GM19351 (cell line): ENCODE measurements around the gene MCF2L.

ENCODE experiments used
- ATAC-seq: cut with Tn5 transposase; IDR thresholded peaks from one replicate; pipeline ENCODE4 v1.9.1; 2021; ENCODE audit warnings: mild to moderate bottlenecking, moderate library complexity; ENCODE audit not compliant: unreplicated experiment

The MCF2L gene

DNA sequence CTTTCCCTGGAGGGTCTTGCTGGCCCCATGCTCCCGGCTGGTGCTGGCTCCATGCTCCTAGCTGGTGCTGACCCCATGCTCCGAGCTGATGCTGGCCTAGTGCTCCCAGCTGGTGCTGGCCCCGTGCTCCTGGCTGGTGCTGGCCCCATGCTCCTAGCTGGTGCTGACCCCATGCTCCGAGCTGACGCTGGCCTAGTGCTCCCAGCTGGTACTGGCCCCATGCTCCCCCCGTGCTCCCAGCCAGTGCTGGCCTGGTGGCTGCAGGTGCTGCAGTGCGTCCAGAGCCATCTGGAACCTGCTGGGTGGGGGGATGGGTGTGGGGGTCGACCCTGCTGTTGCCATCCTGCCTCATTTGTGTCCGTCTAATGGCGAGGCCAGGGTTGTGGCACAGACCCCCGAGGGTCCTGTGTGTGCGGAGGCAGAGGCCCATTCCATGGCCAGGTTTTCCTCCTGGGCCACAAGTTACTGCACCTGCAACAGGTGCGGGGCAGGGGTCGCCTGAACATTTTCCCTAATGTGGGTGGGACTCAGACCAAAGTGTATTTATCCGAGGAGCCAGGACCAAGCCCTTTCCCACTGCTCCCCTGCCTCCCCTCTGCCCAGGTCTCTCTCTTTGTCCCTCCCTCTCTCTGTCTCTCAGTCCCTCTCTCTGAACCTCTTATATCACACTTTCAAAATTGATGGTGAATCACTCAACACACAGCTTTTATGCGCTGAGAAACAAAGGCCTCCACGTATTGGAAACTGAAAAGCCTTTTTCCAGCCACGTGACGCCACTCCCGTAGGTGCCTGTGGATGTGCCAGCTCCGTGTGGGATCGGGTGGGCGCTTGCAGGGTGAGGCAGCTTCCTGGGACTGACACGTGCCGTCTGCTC is 45.1 kb downstream of the MCF2L start:
- no peak for ATAC-seq

DNA sequence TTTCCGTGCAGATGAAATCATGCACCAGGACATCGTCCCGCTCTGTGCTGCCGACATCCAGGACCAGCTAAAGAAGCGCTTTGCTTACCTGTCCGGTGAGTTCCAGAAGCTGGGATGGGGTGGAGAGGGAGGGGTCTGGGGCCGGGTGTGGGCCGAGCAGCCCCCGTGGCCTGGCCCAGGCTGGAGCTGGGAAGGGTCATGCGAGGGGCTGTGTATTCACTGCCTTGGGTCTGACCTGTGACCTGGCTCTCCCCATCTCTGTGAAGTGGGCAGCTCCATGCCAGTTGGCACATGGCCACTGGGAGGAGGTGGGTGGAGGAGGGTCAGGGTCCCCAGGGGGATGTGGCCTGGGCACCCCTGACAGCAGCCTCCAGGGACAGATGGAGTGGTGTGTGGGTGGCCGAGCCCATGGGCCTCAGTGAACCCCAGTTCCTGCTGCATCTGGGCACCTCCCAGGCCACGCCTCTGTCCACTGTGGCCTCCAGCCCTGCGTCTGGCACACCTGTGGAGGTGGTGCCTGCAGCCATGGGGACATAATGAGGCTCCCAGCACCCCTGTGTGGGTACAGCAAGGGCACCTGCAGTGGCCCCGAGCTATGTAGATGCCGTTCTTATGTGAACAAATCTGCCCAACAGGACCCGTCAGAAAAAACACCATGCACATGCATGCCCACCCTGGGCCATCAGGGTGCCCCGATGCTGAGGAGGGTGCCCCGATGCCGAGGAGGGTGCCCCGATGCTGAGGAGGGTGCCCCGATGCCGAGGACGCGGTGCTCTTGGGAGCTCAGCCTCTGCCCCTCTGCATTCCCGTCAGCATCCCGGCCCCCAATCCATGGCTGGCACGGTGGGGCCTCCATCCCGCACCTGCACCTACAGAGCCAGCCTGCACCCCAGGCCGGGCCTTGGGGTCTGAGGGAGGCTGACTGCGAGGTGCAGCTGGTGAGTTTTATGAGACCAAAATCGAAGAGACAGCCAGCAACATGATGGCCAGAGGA is 46.0 kb downstream of the MCF2L start:
- ATAC-seq, result no peak

DNA sequence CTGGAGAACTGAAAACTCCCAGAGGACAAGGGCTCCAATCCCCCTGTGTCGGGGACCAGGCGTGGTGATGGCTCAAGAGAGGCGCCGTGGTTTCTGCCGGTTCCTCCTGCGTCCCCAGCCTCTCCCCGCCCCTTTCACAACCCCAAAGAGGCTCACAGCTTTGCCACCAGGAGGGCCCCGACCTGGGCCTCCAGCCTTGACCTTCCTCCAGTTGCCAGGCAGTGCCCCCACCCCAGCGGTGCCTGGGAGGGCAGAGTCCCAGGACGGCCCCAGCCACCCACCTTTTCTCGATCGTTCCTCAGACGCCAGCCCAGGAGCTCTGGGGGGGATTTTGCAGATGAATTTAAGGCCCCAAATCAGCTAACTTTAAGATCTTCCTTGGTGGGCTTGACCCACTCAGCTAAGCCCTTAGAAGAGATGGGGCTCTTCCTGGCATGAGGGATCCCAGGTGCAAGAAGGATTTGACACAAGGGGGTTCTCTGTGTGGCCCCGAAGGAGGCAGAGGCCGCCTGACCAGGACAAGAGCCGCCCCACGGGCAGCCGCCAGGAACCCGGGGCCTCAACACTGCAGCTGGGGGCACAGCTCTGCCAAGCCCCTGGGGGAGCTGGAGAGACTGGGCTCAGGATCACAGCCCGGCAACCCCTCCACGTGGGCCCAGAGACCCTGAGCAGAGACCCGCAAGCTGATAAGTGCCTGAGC is 47.0 kb downstream of the MCF2L start:
- ATAC-seq, result no peak

DNA sequence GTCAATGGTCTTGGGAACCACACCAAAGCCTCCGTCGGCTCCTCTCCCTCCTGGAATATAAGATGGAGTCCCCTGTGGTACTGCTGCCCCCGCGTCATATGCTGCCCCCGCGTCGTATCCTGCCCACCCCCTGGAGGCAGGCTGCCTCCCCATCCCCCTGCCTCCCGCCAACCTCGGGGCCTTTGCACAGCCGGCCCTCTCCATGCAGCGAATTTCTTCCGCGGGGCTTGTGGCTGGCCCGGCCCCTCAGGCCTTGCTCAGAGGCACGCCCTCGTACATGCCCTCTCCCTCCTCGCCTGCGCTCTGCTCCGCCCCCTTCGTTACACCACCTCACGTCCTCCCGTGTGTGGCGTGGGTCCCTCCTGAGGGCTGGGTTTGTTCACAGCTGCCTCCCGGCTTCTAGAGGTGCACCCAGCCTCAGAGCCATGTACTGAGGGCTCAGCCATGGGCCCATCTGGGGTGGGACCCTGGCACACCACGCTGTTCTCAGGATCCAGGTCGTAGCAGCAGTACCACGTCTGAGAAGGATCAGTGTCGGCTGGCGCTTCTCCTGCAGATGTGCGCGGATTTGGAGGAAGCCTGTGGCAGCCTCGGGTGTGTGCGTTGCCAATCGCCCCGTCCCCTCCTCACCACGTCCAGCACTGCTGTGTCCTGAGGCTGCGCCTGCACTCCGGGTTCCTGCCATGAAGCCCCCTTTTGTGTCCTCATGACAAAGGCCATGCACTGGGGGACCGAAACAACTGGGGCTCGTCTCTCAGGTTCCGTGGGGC is 47.7 kb downstream of the MCF2L start:
- ATAC-seq, result no peak

DNA sequence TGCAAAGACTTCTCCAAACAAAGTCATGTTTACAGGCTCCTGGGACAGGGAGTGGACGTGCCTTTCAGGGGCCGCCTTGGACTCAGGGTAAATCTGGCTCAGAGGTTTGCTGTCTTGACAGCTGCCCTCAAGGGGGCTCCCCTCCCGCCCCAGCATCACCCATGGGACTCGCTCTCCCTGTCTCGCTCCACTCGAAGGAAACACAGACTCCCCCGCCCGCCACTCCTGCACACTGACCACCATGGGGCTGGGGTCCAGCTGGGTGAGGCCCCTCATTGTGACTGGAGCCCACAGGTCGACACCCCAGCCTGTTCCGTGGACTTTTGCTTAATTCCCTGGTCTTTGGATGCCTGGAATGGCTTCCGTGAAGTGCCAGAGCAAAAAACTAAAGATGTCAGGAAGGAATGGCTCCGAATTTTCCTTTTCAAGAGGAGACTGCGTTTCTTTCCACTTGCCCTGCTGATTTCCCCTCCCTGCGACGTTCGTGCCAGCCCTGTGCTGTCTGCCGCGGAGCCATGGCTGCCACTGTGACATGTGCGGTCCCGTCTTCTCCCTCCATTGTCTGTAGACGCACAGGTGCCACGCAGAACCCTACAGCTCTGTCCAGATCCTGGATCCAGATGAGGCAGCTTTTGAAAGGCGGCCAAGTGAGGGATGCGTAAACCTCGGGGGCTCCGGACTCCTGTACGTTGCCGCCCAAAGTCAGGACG is 48.6 kb downstream of the MCF2L start:
- no peak for ATAC-seq

DNA sequence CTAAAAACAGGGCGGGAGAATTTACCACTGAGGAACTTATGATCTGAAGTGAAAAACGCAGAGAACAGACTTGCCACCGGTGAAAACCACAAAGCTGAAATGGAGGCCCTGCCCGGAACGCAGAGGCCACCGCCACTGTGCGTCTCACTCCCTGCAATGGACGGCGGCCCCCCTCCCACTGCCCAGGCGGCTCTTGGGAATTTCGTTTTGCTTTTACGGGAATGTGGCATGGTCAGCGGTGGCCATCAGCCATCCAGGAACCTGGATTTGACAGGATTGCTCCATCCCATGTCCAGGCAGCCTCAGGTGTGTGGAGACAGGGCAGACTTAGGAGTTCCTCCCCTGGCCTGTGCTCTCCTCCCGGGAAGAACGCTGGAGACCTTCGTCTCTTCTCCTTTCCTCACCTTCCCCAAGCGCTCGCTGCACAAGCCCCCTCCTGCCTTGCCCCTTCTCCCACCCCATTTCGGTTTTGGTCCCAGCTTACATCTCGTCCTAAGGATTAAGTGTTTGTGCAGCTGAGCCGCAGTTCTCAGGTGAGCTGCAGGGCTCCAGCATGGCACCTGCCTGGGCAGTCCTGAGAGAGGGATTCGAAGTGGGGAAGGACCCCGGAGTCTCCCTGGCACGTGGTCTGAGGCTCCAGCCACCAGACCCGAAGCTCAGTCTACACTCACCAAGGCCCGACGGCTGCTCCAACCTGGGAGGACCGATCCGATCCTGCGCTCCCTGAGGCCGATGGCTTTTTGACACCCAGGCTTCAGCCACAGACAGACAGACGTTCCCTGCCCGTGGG is 49.9 kb downstream of the MCF2L start:
- ATAC-seq, result no peak

DNA sequence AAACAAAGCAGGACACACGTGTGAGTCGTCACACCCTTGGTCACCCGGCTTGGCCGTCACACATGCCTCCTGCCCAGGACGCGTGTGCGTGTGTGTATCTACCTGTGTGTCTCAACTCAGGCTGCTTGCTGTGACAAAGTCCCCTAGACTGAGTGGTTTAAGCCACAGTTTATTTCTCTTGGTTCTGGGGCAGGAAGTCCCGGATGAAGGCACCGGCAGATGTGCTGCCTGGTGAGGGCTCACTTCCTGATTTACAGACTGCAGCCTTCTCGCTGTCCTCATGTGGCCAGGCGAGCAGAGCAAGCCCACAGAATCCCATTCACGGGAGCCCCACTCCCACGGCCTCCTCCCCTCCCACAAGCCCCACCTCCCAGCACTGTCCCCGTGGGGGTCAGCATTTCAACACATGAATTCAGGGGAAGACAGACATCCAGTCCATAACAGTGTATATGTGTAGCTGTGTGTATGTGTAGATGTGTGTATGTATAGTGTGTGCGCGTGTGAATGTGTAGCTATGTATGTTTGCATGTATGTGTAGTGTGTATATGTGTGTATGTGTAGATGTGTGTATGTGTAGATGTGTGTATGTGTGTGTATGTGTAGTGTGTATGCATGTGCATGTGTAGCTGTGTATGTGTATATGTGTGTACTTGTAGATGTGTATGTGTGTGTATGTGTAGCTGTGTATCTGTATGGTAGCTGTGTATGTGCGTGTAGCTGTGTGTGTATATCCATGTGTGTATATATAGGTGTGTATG is 51.5 kb downstream of the MCF2L start:
- ATAC-seq, result no peak

DNA sequence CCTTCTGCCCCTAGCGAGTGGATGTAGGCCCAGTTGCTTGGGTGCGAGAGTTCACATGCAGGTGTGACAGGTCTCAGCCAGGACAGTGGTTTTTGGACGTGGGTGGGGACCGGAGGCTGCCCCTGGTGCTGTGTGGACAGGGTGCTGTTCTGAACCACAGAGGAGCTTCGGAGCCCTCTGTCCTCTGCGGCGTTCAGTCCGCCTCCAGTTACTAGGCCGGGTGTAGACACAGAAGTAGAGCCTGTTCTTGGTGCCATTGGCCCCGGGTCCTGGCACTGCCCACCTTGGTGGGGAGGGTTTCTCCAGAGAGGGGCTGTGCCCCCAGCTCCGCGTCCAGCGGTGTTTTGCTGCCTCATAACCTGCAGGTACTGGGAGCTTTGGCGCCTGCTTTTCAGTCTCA is 52.4 kb downstream of the MCF2L start:
- ATAC-seq, result no peak

DNA sequence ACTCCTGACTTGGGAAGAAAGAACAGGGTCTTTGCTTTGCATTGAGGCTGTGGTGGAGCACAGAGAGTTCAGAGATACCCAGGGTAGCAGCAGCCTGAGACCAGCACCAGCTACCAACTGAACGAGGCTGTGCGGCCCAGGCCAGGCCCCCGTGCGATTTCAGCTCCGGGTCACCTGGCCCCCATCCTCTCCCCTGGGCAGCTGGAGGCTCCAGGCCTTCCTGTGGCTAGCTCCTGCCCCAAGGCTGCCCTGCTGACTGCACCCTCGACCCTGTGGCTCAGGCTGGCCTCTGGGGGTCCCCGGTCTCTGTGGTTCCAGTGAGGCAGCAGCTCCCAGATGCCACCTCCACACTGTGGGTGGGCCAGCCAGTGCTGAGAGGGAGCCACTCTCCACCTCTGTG is 52.8 kb downstream of the MCF2L start:
- ATAC-seq, result no peak

DNA sequence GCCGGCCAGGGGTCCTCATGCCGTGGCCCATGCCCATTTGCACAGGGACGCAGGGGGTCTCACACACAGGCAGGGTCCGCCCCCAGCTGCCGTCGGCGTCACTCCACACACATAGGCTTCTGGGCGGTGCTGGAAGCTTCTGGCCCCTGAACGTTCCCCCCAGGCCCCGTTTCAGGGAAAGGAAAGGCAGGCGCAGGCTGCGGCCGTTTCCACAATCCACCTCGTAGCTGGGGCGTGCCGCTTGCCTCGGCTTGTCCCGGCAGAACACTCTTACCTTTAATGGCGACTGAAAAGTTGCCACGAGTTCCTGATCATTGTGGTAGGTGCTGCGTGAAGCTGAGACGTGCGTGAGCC is 53.4 kb downstream of the MCF2L start:
- no peak for ATAC-seq

DNA sequence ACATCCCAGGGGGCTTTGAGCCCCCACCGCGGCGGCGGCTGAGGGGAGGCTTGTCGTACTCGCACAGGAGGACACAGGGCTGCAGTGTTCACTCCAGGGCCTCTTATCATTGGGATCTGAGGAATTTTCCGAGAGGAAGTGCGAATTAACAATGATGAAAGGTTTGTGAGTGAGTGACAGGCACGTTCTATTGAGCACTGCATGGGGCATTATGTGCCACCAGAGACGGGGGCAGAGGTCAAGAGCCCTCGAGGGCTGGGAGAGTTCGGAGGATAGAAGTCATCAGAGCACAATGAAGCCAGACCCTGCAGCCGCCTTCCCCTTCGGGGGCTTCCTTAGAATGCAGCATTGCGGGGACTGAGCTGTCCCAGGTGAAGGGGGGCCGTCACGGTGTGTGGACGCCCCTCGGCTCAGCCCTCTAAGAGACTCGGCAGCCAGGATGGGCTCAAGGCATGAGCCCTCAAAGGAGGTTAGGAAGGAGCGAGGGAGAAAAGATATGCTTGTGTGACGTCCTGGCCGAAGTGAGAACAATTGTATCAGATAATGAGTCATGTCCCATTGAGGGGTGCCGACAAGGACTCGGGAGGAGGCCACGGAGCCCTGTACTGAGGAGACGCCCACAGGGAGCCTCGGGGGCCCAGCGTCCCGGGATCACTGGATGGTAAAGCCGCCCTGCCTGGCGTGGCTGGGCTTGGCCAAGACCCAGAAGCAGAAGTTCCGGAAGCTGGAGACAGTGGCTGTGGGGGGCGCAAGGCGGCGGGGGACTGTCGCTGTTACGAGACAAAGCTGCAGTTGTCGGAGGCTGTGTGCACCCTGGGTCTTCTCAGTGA is 53.9 kb downstream of the MCF2L start:
- no peak for ATAC-seq

DNA sequence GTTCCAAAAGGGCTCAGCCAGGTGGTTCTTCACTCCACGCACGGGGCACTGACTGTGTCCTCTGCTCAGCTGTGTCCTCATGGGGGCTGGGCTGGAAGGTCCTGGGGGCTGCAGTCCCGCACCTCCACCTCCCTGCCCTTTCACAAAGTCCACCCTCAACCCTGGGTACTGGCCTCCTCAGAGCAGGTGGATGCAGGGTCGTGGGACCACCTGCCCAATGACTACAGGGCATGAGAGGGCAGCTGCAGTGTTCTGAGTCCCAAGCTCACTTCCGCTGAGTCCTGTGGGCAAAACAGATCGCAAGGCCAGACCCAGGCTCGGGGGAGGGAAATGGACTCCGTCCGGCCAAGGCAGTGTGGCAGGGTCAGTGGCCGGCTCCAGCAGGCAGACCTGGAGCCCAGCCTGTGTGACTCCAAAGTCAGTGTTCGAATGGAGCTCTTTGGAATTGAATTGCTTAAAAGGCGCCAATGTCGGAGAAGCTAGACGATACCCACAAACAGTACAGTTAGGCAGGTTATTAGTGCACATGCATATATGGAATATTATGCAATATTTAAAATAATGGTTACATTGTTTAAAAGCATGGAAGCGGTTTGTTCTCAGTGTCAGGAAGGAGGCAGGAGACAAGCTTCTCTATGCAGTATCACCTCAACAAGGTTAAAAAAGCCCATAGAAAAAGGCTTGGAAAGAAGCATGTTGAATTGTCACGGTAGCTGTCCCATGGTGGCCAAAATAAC is 54.8 kb downstream of the MCF2L start:
- ATAC-seq, result no peak

DNA sequence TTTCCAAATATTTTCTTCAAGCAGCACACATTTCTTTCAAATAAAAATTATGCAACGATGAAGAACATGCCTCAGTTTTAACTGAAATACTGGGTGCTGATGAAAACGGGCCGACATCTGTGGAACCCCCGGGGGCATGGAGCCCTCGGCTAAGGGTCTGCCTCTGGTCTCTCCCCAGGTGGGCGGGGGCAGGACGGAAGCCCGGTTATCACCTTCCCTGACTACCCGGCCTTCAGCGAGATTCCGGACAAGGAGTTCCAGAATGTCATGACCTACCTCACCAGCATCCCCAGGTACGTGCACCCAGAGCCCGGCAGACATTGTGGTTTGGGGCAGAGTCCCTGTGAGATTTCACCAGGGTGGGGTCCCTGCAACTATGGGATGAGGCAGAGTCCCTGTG is 55.5 kb downstream of the MCF2L start:
- no peak for ATAC-seq

DNA sequence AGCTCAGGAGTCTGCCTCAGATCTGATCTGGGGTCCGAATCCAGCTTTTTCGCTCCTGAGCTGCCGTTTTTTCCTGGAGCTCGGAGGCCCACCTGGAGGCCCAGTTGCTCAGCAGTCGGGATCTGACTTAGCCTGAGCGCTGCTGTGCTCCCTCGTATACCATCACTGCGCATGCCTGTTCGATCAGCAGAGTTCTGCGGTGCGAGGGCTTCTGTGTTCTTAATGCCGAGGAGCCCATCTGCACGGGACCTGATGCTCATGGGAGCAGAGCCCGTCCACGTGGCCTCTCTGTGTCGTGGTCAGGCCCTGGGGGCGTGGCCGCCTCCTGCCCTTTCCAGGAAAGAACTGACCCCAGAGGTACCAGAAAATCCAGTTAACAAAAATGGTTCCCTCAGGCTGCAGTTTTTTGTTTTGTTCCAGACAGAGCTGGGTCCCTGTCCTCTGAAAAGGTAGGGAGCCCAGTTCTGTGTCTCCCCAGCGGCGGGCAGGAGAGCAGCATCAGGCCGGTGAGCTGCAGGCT is 57.4 kb downstream of the MCF2L start:
- no peak for ATAC-seq

DNA sequence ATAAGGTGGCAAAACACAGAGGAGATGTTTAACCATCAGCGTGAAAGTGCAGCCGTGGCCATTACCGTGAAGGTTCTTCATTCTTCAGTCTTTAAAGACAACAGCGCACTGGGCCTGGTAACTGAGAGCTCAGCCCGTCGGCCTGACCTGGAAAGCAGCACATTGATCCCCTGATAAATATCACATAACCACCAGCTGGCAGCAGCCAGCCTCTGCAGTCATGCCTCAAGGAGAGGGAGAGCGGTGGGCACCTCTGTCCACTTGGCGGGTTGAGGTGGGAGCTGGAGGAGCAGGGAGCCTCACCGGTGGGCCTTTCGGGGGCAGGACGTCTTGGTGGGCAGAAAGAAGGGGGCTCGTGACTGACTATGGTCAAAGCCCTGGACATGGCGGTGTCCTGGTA is 58.1 kb downstream of the MCF2L start:
- ATAC-seq, result no peak

DNA sequence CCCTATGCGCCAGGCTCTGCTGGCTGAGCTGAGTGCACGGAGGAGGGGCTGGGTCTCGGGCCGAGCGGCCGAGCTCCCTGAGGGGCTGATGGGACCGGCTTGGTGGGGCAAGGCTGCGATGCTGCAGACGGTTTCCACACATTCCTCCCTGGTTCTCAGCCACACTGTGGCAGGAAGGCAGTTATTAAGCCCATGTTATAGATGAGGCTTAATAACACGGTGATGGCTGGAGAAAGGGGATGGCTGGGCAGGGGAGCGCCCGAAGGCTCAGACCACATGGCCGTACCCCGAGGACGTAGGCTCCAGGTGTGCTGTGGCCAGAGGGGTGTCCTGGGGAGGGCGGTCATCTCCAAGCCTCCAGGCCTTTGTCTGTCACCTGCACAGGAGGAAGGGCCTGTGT is 58.6 kb downstream of the MCF2L start:
- no peak for ATAC-seq
